H9 (cell line): ENCODE results near the gene TRMT44. TPM values are rescaled to one million over a fixed set of nuclear protein-coding genes. Genes with fewer than 3 reads are reported as not detected.

Source experiments
- DNase-seq: peaks from one replicate; pipeline ENCODE4 v3.0.0-alpha.2; 2017
- H2AFZ ChIP-seq: one replicate; pipeline ENCODE4 v1.6.1; 2013; ENCODE audit warnings: mild to moderate bottlenecking, low read length, control low read depth, moderate library complexity
- H2AK5ac ChIP-seq: 2 replicates; pipeline ENCODE4 v1.6.1; 2013; ENCODE audit warnings: low read length, control low read depth, mixed read lengths; ENCODE audit not compliant: insufficient read length
- H2BK120ac ChIP-seq: one replicate; pipeline ENCODE4 v1.6.1; 2013; ENCODE audit warnings: low read depth, mild to moderate bottlenecking, low read length, control low read depth, inconsistent platforms; ENCODE audit not compliant: poor library complexity, severe bottlenecking
- H2BK12ac ChIP-seq: 2 replicates; pipeline ENCODE4 v1.6.1; 2013; ENCODE audit warnings: low read length, control low read depth, mixed read lengths, low read depth; ENCODE audit not compliant: insufficient read length
- H2BK15ac ChIP-seq: 2 replicates; pipeline ENCODE4 v1.6.1; 2013; ENCODE audit warnings: low read depth, low read length, control low read depth
- H2BK20ac ChIP-seq: one replicate; pipeline ENCODE4 v1.6.1; 2013; ENCODE audit warnings: low read depth, mild to moderate bottlenecking, low read length, control low read depth, inconsistent platforms; ENCODE audit not compliant: poor library complexity, severe bottlenecking
- H2BK5ac ChIP-seq: 2 replicates; pipeline ENCODE4 v1.6.1; 2013; ENCODE audit warnings: low read length, control low read depth, mixed read lengths; ENCODE audit not compliant: insufficient read length
- H3K14ac ChIP-seq: 2 replicates; pipeline ENCODE4 v1.6.1; 2013; ENCODE audit warnings: low read length, control low read depth; ENCODE audit not compliant: insufficient read depth
- H3K18ac ChIP-seq: 2 replicates; pipeline ENCODE4 v1.6.1; 2013; ENCODE audit warnings: low read depth, mild to moderate bottlenecking, mixed read lengths, low read length, control low read depth; ENCODE audit not compliant: insufficient read length
- H3K23ac ChIP-seq: 2 replicates; pipeline ENCODE4 v1.6.1; 2013; ENCODE audit warnings: low read length, control low read depth, mixed read lengths, low read depth; ENCODE audit not compliant: insufficient read length
- H3K23me2 ChIP-seq: 2 replicates; pipeline ENCODE4 v1.6.1; 2013; ENCODE audit warnings: low read depth, mild to moderate bottlenecking, mixed read lengths, low read length, control low read depth; ENCODE audit not compliant: insufficient read length, poor library complexity, severe bottlenecking
- H3K27ac ChIP-seq: 2 replicates; pipeline ENCODE4 v1.5.1; 2013; ENCODE audit warnings: low read length, control low read depth, mixed read lengths, low read depth; ENCODE audit not compliant: insufficient read length
- H3K27me3 ChIP-seq: 2 replicates; pipeline ENCODE4 v1.6.1; 2013; ENCODE audit warnings: low read length, control low read depth, inconsistent platforms; ENCODE audit not compliant: insufficient read depth
- H3K4ac ChIP-seq: 2 replicates; pipeline ENCODE4 v1.6.1; 2013; ENCODE audit warnings: low read depth, mild to moderate bottlenecking, control low read depth, inconsistent platforms, low read length, moderate library complexity
- H3K4me1 ChIP-seq: 2 replicates; pipeline ENCODE4 v1.6.1; 2013; ENCODE audit warnings: low read length, control low read depth, inconsistent platforms; ENCODE audit not compliant: insufficient read depth
- H3K4me2 ChIP-seq: 2 replicates; pipeline ENCODE4 v1.6.1; 2013; ENCODE audit warnings: low read length, control low read depth, mixed read lengths; ENCODE audit not compliant: insufficient read length, insufficient read depth
- H3K56ac ChIP-seq: 2 replicates; pipeline ENCODE4 v1.6.1; 2013; ENCODE audit warnings: low read depth, mild to moderate bottlenecking, mixed read lengths, low read length, control low read depth; ENCODE audit not compliant: insufficient read length
- H3K79me1 ChIP-seq: 2 replicates; pipeline ENCODE4 v1.6.1; 2013; ENCODE audit warnings: low read depth, mild to moderate bottlenecking, moderate library complexity, low read length, control low read depth, inconsistent platforms; ENCODE audit not compliant: insufficient read depth, poor library complexity, severe bottlenecking
- H3K79me2 ChIP-seq: 2 replicates; pipeline ENCODE4 v1.6.1; 2013; ENCODE audit warnings: low read length, control low read depth, inconsistent platforms; ENCODE audit not compliant: insufficient read depth
- H3K9ac ChIP-seq: 2 replicates; pipeline ENCODE4 v1.6.1; 2013; ENCODE audit warnings: low read length, control low read depth, mixed read lengths; ENCODE audit not compliant: insufficient read length; ENCODE audit errors: extremely low read depth
- H3K9me3 ChIP-seq: one replicate; pipeline ENCODE4 v1.6.1; 2013; ENCODE audit warnings: low read depth, low read length, inconsistent platforms; ENCODE audit not compliant: control insufficient read depth
- H3T11ph ChIP-seq: one replicate; pipeline ENCODE4 v1.6.1; 2013; ENCODE audit warnings: mild to moderate bottlenecking, low read length, control low read depth, inconsistent platforms
- H4K20me1 ChIP-seq: one replicate; pipeline ENCODE4 v1.6.1; 2013; ENCODE audit not compliant: control insufficient read depth, insufficient read length, insufficient read depth
- H4K5ac ChIP-seq: 2 replicates; pipeline ENCODE4 v1.6.1; 2013; ENCODE audit warnings: low read depth, mild to moderate bottlenecking, mixed read lengths, low read length, control low read depth; ENCODE audit not compliant: insufficient read length
- H4K8ac ChIP-seq: replicated peaks from 2 replicates; pipeline ENCODE4 v1.6.1; 2013; ENCODE audit warnings: low read length, control low read depth, mixed read lengths, low read depth; ENCODE audit not compliant: insufficient read length
- H4K91ac ChIP-seq: 2 replicates; pipeline ENCODE4 v1.6.1; 2013; ENCODE audit warnings: low read depth, mild to moderate bottlenecking, moderate library complexity, mixed read lengths, low read length, control low read depth; ENCODE audit not compliant: insufficient read length
- H3K27ac Mint-ChIP-seq, 3 experiments: 2 replicates in 2 of 3; 3 replicates in 1 of 3; pipeline ENCODE4 v1.8.0; 2020 to 2021; ENCODE audit warnings: mixed read lengths in 3 of 3, mild to moderate bottlenecking in 1 of 3, moderate library complexity in 1 of 3
- H3K27me3 Mint-ChIP-seq: 2 replicates; pipeline ENCODE4 v1.8.0; 2021; ENCODE audit warnings: low read depth, mild to moderate bottlenecking, moderate library complexity, mixed read lengths
- H3K36me3 Mint-ChIP-seq, 3 experiments: 2 replicates in 2 of 3; 3 replicates in 1 of 3; pipeline ENCODE4 v1.8.0; 2020 to 2021; ENCODE audit warnings: low read depth in 3 of 3, mixed read lengths in 3 of 3; ENCODE audit not compliant: insufficient read depth in 1 of 3
- H3K4me1 Mint-ChIP-seq, 2 experiments: 2 replicates each; pipeline ENCODE4 v1.8.0; 2020; ENCODE audit warnings: mixed read lengths in 2 of 2
- H3K4me3 Mint-ChIP-seq, 2 experiments: 2 replicates in 1 of 2; 3 replicates in 1 of 2; pipeline ENCODE4 v1.8.0; 2020 to 2021; ENCODE audit warnings: mild to moderate bottlenecking in 2 of 2, mixed read lengths in 2 of 2, moderate library complexity in 1 of 2
- H3K9me3 Mint-ChIP-seq, 2 experiments: 2 replicates in 1 of 2; 3 replicates in 1 of 2; pipeline ENCODE4 v1.8.0; 2020; ENCODE audit warnings: mild to moderate bottlenecking in 2 of 2, mixed read lengths in 2 of 2, moderate library complexity in 1 of 2
- CTCF ChIP-seq: fragments of 200-600 bp; sonication (generic); conservative IDR thresholded peaks from 3 replicates; pipeline ENCODE4 v1.8.0; 2021; ENCODE audit warnings: antibody characterized with exemption, mild to moderate bottlenecking
- WGBS: extraction: QIAGEN DNeasy Blood & Tissue Kit; methylation state at CpG from one replicate; pipeline ENCODE4 v1.1.7; 2013; ENCODE audit warnings: missing lambda C conversion rate, low lambda C conversion rate, mixed read lengths; ENCODE audit not compliant: insufficient read length; ENCODE audit errors: extremely low coverage; 5-methylcytosine and 5-hydroxymethylcytosine counted together
- total RNA-seq: library from RNA; stranded (reverse); gene quantifications from 2 replicates; pipeline ENCODE4 v1.2.1, GENCODE V29; 2021

The TRMT44 gene
- total RNA-seq, 1 experiment from 2014 or later = 22.8 TPM

- Histone ChIP-seq H3K4me1 (no peaks in the 10 kb centered on the region), H3K23me2 (no peaks in the 10 kb centered on the region), H2BK12ac (no peak overlapping the region), H2BK15ac (no peak overlapping the region), H3K9me3 (no peaks in the 10 kb centered on the region), H3K23ac (no peak overlapping the region), H3K56ac (no peak overlapping the region), H2AFZ (no peak overlapping the region), H2AK5ac (no peak overlapping the region), H4K8ac (no peak overlapping the region), H3K4ac (no peak overlapping the region), H3K9ac (no peak overlapping the region), H3K14ac (no peak overlapping the region), H2BK5ac (no peak overlapping the region), H3K18ac (no peak overlapping the region), H3K27ac (no peak overlapping the region), H2BK120ac (no peak overlapping the region), H3K79me1 (no peaks in the 10 kb centered on the region), H3K27me3 (no peaks in the 10 kb centered on the region), H3K79me2 (no peaks in the 10 kb centered on the region), H2BK20ac (no peak overlapping the region), H4K91ac (no peak overlapping the region), H3T11ph (no peak overlapping the region), H4K5ac (no peak overlapping the region), H3K4me2 (no peak overlapping the region), H4K20me1 (no peaks in the 10 kb centered on the region)
- Mint-ChIP-seq H3K9me3 (no peaks in the 10 kb centered on the region), H3K4me3 (no peak overlapping the region), H3K27me3 (no peaks in the 10 kb centered on the region; the same call in 1 of the 2 replicates), H3K36me3 (peaks cover 0 to 6% (median 2%) of the 10 kb centered on the region in 3 experiments; a peak in 3 of 7 replicates), H3K4me1 (peaks cover 10 to 13% of the 10 kb centered on the region in 2 experiments; a peak in 3 of 4 replicates), H3K27ac (no peak overlapping the region; a peak in 1 of 7 replicates)
- no CpG with 5 or more reads among the region's 7 CpGs for WGBS
- TF ChIP-seq CTCF = no peak
- no peak for DNase-seq
Observed at GRCh38 chr4:8391071-8391470, 49.5 kb upstream of the TRMT44 start.
